Activated naive CD4-positive, alpha-beta T cell treated with anti-CD3 and anti-CD28 coated beads, Interleukin-2, amount 50 U/mL, for 72 hours (primary cell): ENCODE results near the gene NT5M. TPM values are rescaled to one million over a fixed set of nuclear protein-coding genes. Genes with fewer than 3 reads are reported as not detected.
"Not testable (repeated sequence)": the region's sequence is repeated elsewhere in the genome, so short reads cannot be mapped to it uniquely, and the experiment has no call there.

Experiments
- ATAC-seq, 2 donors: fragments of 150-1000 bp; cut with Tn5 transposase; 2 replicates each; pipeline ENCODE4 v1.10.0; 2021; ENCODE audit warnings: mild to moderate bottlenecking in 2 of 2, moderate library complexity in 2 of 2
- DNase-seq, 2 donors: peaks; one replicate each; pipeline ENCODE4 v3.0.0; 2021 to 2022; ENCODE audit warnings: low spot score in 2 of 2
- H3K27ac Mint-ChIP-seq, 2 donors: one replicate each; pipeline ENCODE4 v1.8.0; 2022; ENCODE audit warnings: mild to moderate bottlenecking in 2 of 2, mixed read lengths in 2 of 2
- H3K36me3 Mint-ChIP-seq, 2 donors: one replicate each; pipeline ENCODE4 v1.8.0; 2022; ENCODE audit warnings: mixed read lengths in 2 of 2
- H3K9me3 Mint-ChIP-seq, 2 donors: one replicate each; pipeline ENCODE4 v1.8.0; 2022; ENCODE audit warnings: mixed read lengths in 2 of 2
- total RNA-seq, 2 donors: library from RNA; stranded (reverse); gene quantifications; one replicate each; pipeline ENCODE4 v1.2.3, GENCODE V29; 2022

The NT5M gene
- total RNA-seq, 2 donors from 2014 or later = 5.8 to 6.0 TPM

DNA sequence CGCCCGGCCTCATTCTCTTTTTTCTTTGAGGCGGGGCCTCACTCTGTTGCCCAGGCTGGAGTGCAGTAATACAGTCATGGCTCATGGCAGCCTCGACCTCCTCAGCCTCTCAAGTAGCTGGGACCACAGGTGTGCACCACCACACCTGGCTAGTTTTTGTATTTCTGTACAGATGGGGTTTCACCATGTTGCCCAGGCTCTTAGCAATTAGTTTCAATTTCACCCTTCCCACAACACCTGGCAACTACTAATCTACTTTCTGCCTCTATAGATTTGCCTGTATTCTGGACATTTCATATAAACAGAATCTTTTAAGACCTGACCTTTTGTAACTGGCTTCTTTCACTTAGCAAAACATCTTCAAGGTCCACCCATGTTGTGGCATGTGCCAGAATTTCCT, 8.0 kb upstream of the NT5M start:
- Mint-ChIP-seq H3K9me3 (no peaks in the 10 kb centered on the region), H3K36me3 (no peaks in the 10 kb centered on the region), H3K27ac (no peak overlapping the region)
- no peak for ATAC-seq
- no peak for DNase-seq

DNA sequence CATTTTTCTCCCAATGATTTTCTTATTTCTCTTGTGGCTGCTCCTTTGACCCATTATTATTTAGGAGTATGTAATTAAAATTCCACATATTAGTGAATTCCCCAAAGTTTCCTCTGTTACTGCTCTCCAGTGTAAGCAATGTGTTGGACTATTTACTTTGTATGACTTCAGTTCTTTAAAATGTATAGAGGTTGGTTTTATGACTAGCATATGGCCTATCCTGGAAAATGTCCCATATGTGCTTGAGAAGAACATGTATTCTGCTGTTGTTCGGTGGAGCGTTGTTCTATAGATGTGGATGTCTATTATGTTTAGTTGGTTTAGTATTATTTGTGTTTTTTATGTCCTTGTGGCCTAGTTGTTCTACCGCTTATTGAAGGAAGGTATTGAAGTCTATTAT, 6.0 kb upstream of the NT5M start:
- DNase-seq (no peak), ATAC-seq (no peak)
- no peaks in the 10 kb centered on the region for H3K36me3 Mint-ChIP-seq
- H3K27ac Mint-ChIP-seq = no peak overlapping the region
- H3K9me3 Mint-ChIP-seq = no peaks in the 10 kb centered on the region

DNA sequence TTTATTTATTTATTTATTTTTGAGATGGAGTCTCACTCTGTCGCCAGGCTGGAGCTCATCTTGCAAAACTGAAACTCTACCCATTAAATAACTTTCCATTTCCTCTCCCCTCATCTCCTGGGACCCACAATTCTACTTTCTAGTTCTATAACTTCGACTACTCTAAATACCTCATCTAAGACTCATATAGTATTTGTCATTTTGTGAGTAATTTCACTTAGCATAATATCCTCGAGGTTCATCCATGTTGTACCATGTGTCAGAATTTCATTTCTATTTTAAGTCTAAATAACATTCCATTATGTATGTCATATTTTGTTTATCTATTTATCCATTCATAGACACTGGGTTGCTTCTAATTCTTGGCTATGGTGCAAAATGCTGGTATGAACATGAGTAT, 5.1 kb upstream of the NT5M start:
- no peaks in the 10 kb centered on the region for H3K36me3 Mint-ChIP-seq
- peak; percentile 46 to 80 for ATAC-seq

DNA sequence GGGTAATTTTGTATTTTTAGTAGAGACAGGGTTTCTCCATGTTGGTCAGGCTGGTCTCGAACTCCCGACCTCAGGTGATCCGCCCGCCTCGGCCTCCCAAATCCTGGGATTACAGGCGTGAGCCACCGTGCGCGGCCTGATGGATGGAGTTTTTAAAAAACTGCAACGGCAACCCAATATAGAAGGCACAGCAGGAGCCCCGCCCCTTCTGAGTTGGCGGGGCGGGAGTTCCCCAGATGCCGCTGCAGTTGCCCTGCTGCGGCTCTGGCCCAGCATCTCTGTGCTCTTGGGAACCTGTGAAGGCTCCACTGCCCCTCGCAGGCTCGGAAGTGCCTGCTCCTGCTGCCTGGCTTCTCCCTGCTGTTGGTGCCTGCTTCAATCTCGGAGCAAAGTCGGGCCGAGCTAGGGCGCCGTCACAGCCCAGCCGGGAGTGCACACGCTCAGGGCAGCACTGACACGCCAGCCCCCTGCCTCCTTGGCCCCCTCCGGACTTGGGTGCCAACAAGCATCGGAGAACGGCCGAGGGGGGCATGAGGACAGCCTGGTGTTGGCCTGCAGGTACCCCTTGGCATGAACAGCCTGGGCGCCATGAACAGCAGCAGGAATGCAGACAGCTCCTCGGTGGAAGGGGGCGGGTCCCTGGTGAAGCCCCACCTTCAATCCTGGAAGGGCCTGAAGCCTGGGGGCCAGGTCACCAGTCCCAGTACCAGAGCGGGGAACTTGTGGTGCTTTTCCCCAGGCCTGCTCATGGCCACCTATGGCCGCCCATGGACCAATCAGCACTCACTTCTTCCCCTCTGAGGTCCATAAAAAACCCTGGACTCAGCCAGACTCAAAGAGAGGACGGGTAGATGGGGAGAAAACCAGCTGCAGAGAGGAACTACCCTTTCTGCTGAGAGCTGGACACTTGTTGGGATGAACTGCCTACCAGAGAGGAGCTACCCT, 2.3 kb upstream of the NT5M start:
- peak; percentile 39 to 42 for ATAC-seq
- H3K36me3 Mint-ChIP-seq = no peaks in the 10 kb centered on the region
- H3K27ac Mint-ChIP-seq = no peak overlapping the region
- peak; percentile 56 to 71 for DNase-seq
- no peaks in the 10 kb centered on the region for H3K9me3 Mint-ChIP-seq

More for the DNA sequence above, 5.1 kb upstream of the NT5M start:
- no peaks in the 10 kb centered on the region for H3K9me3 Mint-ChIP-seq
- no peak overlapping the region for H3K27ac Mint-ChIP-seq
- no peak for DNase-seq

DNA sequence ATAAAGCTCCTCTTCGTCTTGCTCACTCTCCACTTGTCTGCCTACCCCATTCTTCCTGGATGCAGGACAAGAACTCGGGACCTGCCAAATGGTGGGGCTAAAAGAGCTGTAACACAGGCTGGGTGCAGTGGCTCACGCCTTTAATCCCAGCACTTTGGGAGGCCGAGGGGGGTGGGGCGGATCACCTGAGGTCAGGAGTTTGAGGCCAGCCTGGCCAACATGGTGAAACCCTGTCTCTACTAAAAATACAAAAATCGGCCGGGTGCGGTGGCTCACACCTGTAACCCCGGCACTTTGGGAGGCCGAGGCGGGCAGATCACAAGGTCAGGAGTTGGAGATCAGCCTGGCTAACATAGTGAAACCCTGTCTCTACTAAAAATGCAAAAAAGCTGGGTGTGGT, 1.5 kb upstream of the NT5M start:
- H3K27ac Mint-ChIP-seq, H3K36me3 Mint-ChIP-seq, H3K9me3 Mint-ChIP-seq, ATAC-seq: not testable (repeated sequence)
- DNase-seq = peak in 1 of 2 donors; percentile 41

DNA sequence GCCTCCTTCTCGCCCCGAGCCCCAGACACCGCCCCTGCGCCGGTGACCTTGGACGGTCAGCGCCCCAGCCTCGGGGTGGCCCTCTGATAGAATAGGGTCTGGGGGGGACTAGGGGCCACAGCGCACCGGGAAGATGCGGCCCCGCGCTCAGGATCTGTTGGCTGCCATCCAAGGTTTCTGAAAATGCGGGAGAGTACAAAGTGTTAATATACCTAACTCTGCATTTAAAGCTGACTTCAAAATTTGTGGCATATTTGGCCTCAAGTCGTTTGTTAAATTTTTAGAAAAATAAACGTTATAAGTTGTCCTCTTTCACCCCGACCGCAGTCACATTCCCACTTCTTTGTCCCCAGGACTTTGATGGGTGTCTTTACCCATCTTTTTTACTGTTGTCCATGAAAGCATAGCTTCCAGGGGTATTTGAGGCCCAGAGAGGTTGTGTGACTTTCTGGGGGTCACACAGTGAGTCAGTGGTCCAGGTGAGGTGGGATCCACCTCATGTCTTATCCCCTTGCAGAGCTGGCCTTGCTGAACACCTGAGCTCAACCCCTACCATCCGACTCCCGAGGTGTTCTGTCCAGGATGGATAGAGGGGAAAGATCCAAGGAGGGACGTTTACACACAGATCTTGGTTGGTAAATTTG, 796 bp downstream of the NT5M start:
- H3K36me3 Mint-ChIP-seq = no peaks in the 10 kb centered on the region
- no peaks in the 10 kb centered on the region for H3K9me3 Mint-ChIP-seq
- DNase-seq (no peak), ATAC-seq (no peak)
- H3K27ac Mint-ChIP-seq = peak overlapping the region; percentile 58 to 82

DNA sequence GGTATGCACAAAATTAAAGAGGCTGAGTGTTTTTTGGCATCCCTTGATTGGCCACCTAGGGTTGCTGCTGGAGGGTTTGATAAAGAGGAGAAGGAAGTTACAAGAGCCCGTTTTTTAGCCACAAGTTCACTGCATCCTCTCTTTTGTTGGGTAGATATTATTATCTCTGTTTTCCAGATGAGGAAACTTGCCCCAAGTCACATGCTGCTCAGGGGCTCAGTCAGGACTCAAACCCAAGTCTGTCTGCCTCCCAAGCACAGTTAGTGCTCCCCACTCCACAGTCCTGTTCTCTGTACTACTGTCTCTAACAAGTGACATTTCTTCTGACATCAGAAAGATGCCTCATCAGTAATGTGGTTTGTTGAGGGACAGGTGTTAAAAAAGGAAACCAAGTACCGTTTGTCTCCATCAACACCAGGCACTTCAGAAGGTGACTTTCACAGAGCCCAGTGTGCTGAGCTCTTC, 1.4 kb downstream of the NT5M start:
- DNase-seq = peak in 1 of 2 donors; percentile 22
- peak overlapping the region; percentile 58 to 82 for H3K27ac Mint-ChIP-seq
- no peaks in the 10 kb centered on the region for H3K9me3 Mint-ChIP-seq
- no peaks in the 10 kb centered on the region for H3K36me3 Mint-ChIP-seq
- peak; percentile 64 to 67 for ATAC-seq

DNA sequence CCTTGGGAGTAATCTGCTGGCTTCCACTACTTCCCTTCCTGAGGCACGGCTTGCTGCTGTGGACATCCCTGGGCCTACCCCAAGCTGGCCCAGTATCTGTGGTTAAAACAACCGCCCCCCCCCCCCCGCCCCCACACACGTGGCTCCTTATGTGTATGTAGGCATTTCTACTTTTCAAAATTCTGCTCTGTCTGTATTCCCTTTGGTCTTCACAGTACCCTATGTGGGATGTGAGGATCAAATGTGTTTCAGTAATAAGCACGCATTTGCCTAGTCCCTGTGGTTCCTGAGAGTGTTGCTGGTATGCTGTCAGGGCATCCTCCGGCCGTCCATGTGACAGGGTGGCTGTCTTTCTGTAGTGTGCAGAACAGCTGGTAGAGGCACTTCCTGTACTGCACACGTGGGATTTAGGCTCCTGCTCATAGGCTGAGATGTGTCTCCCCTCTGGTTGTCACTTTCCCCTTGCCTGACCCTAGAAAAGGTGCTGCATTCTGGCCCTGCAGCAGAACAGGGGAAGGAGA, 2.2 kb downstream of the NT5M start:
- H3K9me3 Mint-ChIP-seq = no peaks in the 10 kb centered on the region
- ATAC-seq (peak; percentile 66 to 72), DNase-seq (peak; percentile 44 to 73)
- H3K27ac Mint-ChIP-seq = peak overlapping the region; percentile 82 to 92
- no peaks in the 10 kb centered on the region for H3K36me3 Mint-ChIP-seq

DNA sequence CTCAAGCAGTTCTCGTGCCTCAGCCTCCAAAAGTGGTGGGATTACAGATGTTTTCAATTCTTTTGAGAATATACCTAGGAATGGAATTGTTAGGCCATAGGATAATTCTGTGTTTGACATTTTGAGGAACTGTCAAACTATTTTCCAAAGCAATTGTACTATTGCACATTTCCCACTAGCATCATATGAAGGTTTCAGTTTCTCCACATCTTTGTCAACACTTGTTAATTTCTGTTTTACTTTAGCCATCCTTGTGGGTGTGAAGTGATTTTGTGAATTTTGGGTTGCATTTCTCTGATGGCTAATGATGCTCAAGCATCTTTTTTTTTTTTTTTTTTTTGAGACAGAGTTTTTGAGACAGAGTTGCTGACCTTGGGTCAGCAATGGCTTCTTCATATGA, 6.2 kb downstream of the NT5M start:
- ATAC-seq (no peak), DNase-seq (no peak)
- peaks cover 0 to 8% of the 10 kb centered on the region in 2 donors for H3K36me3 Mint-ChIP-seq
- no peak overlapping the region for H3K27ac Mint-ChIP-seq
- no peaks in the 10 kb centered on the region for H3K9me3 Mint-ChIP-seq

DNA sequence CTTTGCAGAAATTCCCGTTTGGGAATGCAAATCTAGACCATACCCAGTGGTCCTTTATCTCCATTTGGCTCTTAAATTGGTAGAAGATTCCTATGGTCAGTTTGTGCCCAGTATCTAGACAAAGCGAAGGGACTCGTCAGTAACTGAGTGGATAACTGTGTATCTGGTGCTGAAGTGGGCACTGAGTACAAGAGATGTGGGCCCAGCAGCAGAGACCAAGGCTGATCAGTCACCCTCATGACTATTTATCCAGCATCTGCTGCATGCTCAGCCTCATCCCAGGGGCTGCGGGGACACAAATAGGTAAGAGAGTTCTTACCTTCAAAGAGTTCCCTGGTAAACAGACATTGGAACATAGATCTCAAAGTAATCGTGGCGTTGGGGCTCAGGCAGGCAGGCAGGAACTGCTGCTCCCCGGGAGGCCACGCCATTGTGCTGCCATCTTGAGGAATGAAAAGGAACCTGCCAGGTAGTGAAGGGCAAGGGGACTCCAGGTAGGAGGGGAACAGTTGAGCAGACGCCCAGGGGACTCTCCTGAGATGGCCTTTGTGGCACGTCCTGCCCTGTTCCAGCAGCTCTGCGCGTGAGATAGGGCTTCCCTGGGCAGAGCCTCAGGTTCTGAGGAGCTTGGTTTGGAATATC, 10.3 kb downstream of the NT5M start:
- peak; percentile 91 to 96 for ATAC-seq
- Mint-ChIP-seq H3K27ac (peak overlapping the region; percentile 23 to 36), H3K36me3 (peaks cover 0 to 8% of the 10 kb centered on the region in 2 donors), H3K9me3 (no peaks in the 10 kb centered on the region)
- DNase-seq = peak; percentile 64 to 70

DNA sequence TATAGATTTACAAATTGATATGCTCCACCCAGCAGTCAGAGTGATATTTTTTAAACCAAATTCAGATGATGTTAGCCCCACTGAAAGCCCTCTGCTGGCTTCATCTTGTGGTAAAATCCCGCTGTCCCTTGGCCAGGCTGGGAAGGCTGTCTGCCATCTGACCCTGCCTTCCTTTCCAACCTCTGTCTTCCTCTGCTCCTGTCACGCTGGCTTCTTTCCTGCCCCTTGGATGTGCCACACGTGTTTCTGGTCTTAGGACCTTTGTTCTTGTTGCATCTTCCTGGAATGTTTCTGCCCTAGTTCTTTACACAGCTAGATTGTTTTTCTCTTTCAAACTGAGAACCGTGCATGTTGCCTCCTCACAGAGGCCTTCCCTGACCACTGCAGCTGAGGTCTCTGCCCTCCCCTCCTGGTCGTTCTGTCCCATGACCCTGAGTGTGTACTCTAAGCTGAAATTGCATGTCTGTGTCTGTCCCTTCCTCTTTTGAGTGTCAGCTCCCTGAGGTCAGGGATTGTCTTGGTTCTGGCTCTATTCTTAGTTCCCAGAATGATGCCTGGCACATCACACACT, 11.4 kb downstream of the NT5M start:
- DNase-seq (no peak), ATAC-seq (no peak)
- H3K27ac Mint-ChIP-seq = no peak overlapping the region
- peaks cover 0 to 8% of the 10 kb centered on the region in 2 donors for H3K36me3 Mint-ChIP-seq
- no peaks in the 10 kb centered on the region for H3K9me3 Mint-ChIP-seq

DNA sequence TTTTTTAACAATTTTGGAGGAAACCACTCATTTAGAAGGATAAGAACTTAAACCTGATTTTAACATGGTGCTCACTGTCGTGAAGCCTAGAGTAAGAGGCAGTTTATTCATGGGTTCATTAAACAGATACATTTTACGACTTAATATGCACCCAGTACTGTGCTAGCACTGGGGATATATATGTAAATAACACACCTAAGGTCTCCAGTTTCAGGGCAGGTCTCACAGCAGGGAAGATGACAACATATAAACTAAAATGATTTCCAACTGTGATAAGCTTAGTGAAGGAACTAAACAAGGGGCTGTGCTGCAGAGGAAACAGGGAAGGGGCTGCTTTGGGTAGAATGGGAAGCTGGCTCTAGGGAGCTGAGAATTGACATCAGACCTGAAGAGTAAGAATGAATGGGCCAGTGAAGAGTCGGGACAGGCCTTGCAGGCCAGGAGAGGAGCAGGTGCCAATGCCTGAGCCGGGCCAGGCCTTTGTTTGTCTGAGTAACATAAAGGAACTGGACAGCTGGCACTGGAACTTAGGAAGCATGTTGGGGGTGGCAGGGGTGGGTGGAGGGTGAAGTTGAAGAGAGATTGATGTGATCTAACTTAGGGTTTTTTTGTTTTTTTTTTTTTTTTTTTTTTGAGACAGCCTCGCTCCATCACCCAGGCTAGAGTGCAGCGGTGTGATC, 12.1 kb downstream of the NT5M start:
- H3K9me3 Mint-ChIP-seq = no peaks in the 10 kb centered on the region
- DNase-seq = peak in 1 of 2 donors; percentile 11
- H3K27ac Mint-ChIP-seq = no peak overlapping the region
- peaks cover 0 to 8% of the 10 kb centered on the region in 2 donors for H3K36me3 Mint-ChIP-seq
- no peak for ATAC-seq

DNA sequence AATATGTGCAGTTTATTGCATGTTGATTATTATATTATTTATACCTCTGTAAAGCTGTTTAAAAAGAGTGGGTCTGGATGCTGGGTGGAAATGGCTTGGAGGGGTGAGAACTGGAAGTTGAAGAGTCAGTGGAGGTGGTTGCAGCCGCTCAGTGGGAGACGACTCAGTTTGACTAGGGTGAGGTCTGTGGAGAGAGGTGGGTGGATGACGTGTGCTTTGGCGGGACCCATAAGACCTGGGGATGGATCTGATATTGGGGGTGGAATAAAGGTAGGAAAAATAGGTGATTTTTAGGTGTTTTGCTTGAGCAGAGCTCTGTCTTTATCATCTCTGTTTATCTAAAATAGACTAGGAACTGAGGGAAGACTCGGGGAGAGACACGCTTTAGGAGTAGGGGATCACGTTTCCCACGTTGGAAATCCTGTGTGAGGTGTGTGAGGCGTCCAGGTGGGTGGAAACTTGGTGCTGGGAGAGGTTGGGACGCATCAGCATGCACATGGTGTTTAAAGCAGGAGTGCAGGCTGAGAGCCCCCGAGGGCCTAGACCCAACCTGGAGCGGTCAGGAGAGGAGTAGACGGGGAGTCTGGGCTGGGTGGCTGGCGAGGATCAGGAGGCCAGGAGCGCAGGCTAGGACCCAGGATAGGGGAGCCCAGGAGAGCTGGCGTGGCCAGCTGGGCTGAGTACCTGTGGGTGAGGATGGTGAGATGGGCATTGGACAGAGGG, 17.2 kb downstream of the NT5M start:
- H3K9me3 Mint-ChIP-seq = no peaks in the 10 kb centered on the region
- peak in 1 of 2 donors; percentile 2 for DNase-seq
- no peak for ATAC-seq
- H3K27ac Mint-ChIP-seq = no peak overlapping the region
- no peaks in the 10 kb centered on the region for H3K36me3 Mint-ChIP-seq

DNA sequence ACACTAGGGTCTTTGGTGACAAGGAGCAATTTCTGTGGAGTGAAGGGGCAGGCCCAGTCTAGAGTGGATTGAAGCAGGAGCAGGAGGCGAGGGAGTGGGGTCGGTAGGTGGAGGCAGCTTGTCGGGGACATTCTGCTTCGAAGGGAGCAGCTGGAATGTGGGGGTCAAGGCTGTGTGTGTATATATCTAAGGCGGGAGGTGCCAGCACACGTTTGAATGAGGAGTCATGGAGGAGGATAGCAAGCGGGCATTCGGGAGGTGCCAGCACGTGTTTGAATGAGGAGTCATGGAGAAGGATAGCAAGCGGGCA, 17.7 kb downstream of the NT5M start:
- Mint-ChIP-seq H3K27ac (no peak overlapping the region), H3K9me3 (no peaks in the 10 kb centered on the region), H3K36me3 (no peaks in the 10 kb centered on the region)
- DNase-seq (no peak), ATAC-seq (no peak)

DNA sequence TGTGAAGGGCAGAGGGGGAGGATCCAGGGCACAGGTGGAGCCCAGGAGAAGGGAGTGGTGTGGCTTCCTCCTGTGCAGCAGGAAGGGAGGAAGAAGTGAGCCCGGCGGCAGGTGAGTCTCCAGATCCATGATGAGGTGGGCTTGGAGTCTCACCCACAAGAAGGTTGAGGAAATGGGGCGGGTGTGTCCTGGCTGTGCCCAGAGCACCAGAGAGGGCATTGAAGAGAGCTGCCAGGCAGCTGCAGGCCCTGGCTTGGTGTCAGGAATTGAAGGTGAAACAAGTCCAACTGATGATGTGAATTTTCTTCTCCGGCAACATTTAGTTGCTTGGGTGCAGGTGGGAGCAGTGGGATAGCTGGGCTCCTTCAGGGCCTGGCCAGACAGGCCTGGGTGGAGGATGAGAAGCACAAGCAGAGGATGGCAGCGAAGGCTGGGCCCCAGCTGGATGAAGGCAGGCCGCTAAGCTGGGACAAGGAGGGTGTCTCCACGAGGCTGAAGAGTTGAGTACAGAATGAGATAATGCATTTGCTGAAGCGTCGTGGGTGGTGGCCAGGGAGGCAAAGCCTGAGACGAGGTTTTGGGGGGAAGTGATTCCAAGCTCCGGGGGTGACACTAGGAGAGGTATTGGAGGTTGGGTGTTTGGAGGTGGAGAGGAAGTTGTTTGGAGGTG, 18.3 kb downstream of the NT5M start:
- DNase-seq = no peak
- no peaks in the 10 kb centered on the region for H3K9me3 Mint-ChIP-seq
- H3K27ac Mint-ChIP-seq = no peak overlapping the region
- H3K36me3 Mint-ChIP-seq = no peaks in the 10 kb centered on the region
- no peak for ATAC-seq
